ENCODE measurements around the gene DOCK4.

Gene DOCK4

DNA sequence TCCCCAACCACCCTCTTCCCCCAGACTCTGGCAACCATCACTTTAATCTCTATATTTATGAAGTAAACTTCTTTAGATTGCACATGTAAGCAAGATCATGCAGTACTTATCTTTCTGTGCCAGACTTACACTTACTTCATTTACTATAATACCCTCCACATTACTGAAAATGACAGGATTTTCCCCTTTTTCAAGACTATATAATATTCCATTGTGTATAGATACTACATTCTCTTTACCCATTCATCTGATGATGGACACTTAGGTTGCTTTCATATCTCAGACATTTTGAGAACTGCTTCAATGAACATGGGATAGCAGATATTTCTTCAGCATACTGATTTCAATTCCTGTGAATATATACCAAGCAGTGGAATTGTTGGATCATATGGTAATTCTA lies 4.4 kb downstream of the DOCK4 start:
- DNase-seq (ENCODE audit: low read depth) = no peak
- no peak overlapping the region for H3K4me3 ChIP-seq (ENCODE audit: low read depth, low read length)
- TF ChIP-seq, protein P1, sequence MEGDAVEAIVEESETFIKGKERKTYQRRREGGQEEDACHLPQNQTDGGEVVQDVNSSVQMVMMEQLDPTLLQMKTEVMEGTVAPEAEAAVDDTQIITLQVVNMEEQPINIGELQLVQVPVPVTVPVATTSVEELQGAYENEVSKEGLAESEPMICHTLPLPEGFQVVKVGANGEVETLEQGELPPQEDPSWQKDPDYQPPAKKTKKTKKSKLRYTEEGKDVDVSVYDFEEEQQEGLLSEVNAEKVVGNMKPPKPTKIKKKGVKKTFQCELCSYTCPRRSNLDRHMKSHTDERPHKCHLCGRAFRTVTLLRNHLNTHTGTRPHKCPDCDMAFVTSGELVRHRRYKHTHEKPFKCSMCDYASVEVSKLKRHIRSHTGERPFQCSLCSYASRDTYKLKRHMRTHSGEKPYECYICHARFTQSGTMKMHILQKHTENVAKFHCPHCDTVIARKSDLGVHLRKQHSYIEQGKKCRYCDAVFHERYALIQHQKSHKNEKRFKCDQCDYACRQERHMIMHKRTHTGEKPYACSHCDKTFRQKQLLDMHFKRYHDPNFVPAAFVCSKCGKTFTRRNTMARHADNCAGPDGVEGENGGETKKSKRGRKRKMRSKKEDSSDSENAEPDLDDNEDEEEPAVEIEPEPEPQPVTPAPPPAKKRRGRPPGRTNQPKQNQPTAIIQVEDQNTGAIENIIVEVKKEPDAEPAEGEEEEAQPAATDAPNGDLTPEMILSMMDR (conservative IDR thresholded peaks at IDR 0.05; ENCODE audit: low read depth, low read length) = no peak

DNA sequence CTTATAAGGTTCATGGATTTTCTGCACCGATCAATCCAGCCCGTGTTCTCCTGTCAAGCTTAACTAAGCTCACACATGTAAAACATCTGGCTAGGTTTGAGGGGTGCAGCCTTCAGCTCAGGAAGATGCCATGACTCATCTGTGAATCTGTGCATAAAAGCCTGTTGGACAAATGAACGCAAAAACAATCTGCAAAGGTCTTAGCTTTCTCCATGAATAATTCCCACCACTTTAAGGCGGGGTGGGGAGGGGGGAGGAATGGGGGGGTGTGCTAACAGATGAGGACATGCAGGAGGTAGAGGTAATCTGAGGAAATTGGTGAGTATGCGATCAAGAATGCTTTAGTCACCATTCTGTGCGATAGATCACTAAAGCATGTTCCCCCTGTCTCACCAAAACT lies 4.8 kb downstream of the DOCK4 start:
- peak; percentile 86 for DNase-seq (ENCODE audit: low read depth)
- TF ChIP-seq, protein P1 (conservative IDR thresholded peaks at IDR 0.05; ENCODE audit: low read depth, low read length) = no peak
- no peak overlapping the region for H3K4me3 ChIP-seq (ENCODE audit: low read depth, low read length)

DNA sequence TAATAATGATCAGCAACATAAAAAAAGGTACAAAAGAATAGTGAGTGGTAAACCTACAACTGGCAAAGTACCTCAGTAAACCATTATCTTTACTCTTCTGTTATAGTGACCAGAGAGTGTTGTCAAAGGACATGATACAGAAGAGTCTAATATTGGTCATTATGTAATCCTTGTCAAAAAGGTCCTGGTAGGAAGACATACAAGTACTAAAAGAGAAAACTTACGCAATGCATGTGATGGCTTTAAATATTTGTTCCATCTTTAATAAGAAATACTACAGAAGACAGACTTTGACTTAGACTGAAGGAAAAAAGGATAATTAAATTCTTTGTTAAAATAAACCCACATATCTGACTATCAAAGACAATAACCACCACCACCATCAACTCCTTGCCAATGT lies 6.5 kb downstream of the DOCK4 start:
- TF ChIP-seq, protein P1 (conservative IDR thresholded peaks at IDR 0.05; ENCODE audit: low read depth, low read length) = no peak
- H3K4me3 ChIP-seq (ENCODE audit: low read depth, low read length) = no peak overlapping the region
- DNase-seq (ENCODE audit: low read depth) = no peak

DNA sequence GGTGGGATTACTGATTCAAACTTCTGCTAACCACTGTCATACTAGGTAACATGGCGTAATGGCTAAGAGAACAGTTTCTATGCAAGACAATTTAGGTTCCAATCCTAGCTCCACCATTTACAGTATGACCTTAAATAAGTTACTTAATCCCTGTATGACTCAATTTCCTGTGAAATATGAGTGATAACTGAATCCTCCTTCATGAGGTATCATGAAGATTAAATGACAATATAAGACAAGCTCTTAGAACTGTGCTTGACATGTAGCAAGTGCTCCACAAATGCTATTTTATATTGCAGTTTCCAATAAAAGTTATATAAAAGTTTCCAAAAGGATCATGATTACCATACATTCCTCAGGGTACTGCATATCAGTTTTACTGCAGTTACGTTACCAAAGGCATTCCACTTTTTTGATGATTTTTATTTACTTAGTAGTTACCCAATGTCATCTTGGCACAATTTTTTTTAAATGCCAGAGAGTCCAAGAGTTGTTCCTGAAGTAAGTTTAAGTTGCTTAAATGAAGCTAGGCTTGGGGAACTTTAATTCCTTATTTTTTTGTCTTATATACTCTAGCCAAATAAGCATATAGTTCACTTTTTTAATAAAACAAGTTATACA lies 7.1 kb downstream of the DOCK4 start:
- DNase-seq (ENCODE audit: low read depth) = peak; percentile 60
- TF ChIP-seq, protein P1 (conservative IDR thresholded peaks at IDR 0.05; ENCODE audit: low read depth, low read length) = no peak
- no peak overlapping the region for H3K4me3 ChIP-seq (ENCODE audit: low read depth, low read length)

DNA sequence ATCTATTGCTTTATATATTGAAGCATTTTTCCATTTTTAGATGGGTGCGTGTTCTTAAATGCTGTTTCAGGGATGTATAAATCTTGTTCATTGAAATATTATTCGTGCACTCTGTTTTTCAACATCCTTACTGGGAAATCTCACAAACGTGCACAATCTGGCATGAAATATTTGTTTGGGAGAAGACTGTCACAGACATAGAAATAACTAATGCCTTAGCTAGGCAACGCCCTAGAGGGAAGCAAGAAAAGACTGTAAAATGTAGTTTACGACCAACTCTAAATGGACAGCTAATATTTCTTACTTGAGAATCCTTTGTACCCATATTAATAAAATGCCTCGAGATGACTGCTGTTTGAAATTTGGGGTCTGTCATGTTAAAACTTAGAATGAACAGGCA lies 8.9 kb downstream of the DOCK4 start:
- DNase-seq (ENCODE audit: low read depth) = no peak
- TF ChIP-seq, protein P1 (conservative IDR thresholded peaks at IDR 0.05; ENCODE audit: low read depth, low read length) = no peak
- no peak overlapping the region for H3K4me3 ChIP-seq (ENCODE audit: low read depth, low read length)

DNA sequence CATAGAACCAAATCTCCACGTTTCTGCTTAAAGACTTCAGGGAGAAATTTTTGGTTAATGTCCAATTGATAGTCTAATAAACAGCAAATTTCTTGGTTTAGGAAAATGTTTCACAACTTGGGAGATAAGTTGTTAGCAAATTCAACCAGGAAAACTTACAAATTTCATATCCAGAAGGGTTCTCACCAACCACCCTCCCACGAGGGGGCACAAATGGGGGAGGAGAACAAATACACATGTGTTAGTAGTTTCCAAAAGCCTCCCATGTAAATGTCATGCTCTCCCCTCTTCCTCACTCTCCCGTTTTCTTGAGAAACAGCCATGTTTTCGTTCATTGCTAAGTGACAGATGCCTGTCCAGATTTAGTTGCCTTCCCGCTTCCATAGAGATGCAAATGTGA lies 10.5 kb downstream of the DOCK4 start:
- H3K4me3 ChIP-seq (ENCODE audit: low read depth, low read length) = no peak overlapping the region
- no peak for DNase-seq (ENCODE audit: low read depth)
- TF ChIP-seq, protein P1 (conservative IDR thresholded peaks at IDR 0.05; ENCODE audit: low read depth, low read length) = no peak

DNA sequence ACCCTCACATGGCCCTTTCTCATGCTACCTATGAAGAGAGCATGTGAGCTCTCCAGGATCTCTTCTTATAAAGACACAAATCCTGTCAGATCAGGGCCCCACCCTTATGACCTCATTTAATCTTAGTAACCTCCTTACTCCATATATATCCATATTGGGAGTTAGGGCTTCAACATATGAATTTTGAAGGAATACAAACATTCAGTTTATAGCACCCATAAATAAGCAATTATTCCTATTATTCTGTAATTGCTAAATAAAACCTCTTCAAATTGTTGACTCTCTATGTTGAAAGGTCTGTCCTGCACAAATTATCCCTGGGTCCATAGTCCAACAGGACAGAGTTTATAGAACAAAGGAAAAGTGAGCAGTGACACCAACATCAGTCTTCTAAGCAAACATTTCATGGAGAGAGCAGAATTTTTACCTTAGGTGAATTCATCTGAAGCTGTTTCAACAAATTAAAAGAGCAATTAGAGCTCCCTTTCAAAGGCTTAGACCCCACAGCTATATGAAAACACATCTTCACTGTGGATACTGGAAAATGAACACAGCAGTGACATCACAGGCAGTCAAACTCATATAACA lies 12.2 kb downstream of the DOCK4 start:
- TF ChIP-seq, protein P1 (conservative IDR thresholded peaks at IDR 0.05; ENCODE audit: low read depth, low read length) = no peak
- no peak for DNase-seq (ENCODE audit: low read depth)
- H3K4me3 ChIP-seq (ENCODE audit: low read depth, low read length) = no peak overlapping the region
